OCI-LY1 (cell line): ENCODE data around the gene MX2.

Source experiments
- H2AFZ ChIP-seq: fragments of 200-600 bp; sonication (generic), shearing (Covaris generic); 2 replicates; pipeline ENCODE4 v1.6.0; 2014; ENCODE audit warnings: antibody characterized with exemption, mild to moderate bottlenecking, low read length
- H3F3A ChIP-seq: fragments of 200-600 bp; sonication (generic), shearing (Covaris generic); 2 replicates; pipeline ENCODE4 v1.6.0; 2014; ENCODE audit warnings: mild to moderate bottlenecking, antibody characterized with exemption, low read length, moderate library complexity; ENCODE audit not compliant: insufficient read depth
- H3K27ac ChIP-seq: fragments of 200-600 bp; sonication (generic); 2 replicates; pipeline ENCODE4 v1.5.1; 2014; ENCODE audit warnings: low read length, mixed run types, mild to moderate bottlenecking, low read depth; ENCODE audit not compliant: poor library complexity, severe bottlenecking
- H3K27me3 ChIP-seq: fragments of 200-600 bp; sonication (generic); 2 replicates; pipeline ENCODE4 v1.6.0; 2014; ENCODE audit warnings: antibody characterized with exemption, mild to moderate bottlenecking, low read length, moderate library complexity; ENCODE audit not compliant: insufficient read depth
- H3K36me3 ChIP-seq: fragments of 200-600 bp; sonication (generic); 2 replicates; pipeline ENCODE4 v1.6.1; 2014; ENCODE audit warnings: mild to moderate bottlenecking, antibody characterized with exemption, low read length, moderate library complexity, mixed read lengths; ENCODE audit not compliant: insufficient read depth
- H3K4me1 ChIP-seq: fragments of 200-600 bp; sonication (generic); 2 replicates; pipeline ENCODE4 v1.5.1; 2014; ENCODE audit warnings: mild to moderate bottlenecking, low read length, moderate library complexity; ENCODE audit not compliant: insufficient read depth, severe bottlenecking
- H3K4me2 ChIP-seq: fragments of 200-600 bp; sonication (generic), shearing (Covaris generic); 2 replicates; pipeline ENCODE4 v1.6.1; 2014; ENCODE audit warnings: low read length
- H3K4me3 ChIP-seq: fragments of 200-600 bp; sonication (generic); 2 replicates; pipeline ENCODE4 v1.5.1; 2014; ENCODE audit warnings: low read length, low read depth, mild to moderate bottlenecking, mixed read lengths; ENCODE audit not compliant: poor library complexity, severe bottlenecking
- H3K79me2 ChIP-seq: fragments of 200-600 bp; shearing (Covaris generic); 2 replicates; pipeline ENCODE4 v1.6.1; 2016; ENCODE audit warnings: mixed run types, low read length, mixed read lengths; ENCODE audit not compliant: insufficient read depth
- H3K9ac ChIP-seq: fragments of 200-600 bp; sonication (generic), shearing (Covaris generic); 2 replicates; pipeline ENCODE4 v1.6.1; 2014; ENCODE audit warnings: mild to moderate bottlenecking, low read length, mixed read lengths
- H3K9me2 ChIP-seq: fragments of 200-600 bp; sonication (generic), shearing (Covaris generic); 2 replicates; pipeline ENCODE4 v1.6.1; 2014; ENCODE audit warnings: low read depth, mild to moderate bottlenecking, low read length, mixed read lengths
- H3K9me3 ChIP-seq: fragments of 200-600 bp; shearing (Covaris generic); 2 replicates; pipeline ENCODE4 v1.6.1; 2014; ENCODE audit warnings: low read length, mixed read lengths
- H4K20me1 ChIP-seq: fragments of 200-600 bp; sonication (generic), shearing (Covaris generic); 2 replicates; pipeline ENCODE4 v1.6.0; 2016; ENCODE audit warnings: mild to moderate bottlenecking, low read length; ENCODE audit not compliant: insufficient read depth
- CTCF ChIP-seq: fragments of 200-600 bp; sonication (generic), shearing (Covaris generic); IDR thresholded peaks from 2 replicates; pipeline ENCODE4 v1.5.1; 2017; ENCODE audit warnings: mild to moderate bottlenecking, antibody characterized with exemption, low read length, moderate library complexity, mixed read lengths
- EZH2 ChIP-seq: fragments of 200-600 bp; sonication (generic), shearing (Covaris generic); IDR thresholded peaks from 2 replicates; pipeline ENCODE4 v1.8.0; 2017; ENCODE audit warnings: borderline replicate concordance, mixed run types, mild to moderate bottlenecking, antibody characterized with exemption, low read length, moderate library complexity, mixed read lengths

The MX2 gene

DNA sequence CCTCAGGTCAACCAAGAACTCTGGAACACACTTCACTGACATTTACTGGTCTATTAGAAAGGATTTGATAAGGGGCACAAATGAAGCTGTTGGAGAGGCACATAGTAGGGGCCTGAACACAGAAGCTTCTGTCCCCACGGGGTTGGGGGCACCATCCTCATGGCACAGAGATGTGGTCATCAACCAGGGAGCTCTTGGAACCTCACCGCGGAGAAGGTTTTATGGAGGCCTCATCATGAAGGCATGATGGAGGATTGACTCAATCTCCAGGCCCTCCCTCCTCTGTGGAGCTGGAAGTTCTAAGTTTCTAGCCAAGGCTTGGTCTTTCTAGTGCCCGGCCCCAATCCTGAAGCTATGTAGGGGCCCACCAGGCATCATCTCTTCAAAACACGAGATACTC is 87.8 kb downstream of the MX2 start:
- no peaks in the 10 kb centered on the region for H4K20me1 ChIP-seq
- no peaks in the 10 kb centered on the region for H3K4me1 ChIP-seq
- no peaks in the 10 kb centered on the region for H3K79me2 ChIP-seq
- H3K9ac ChIP-seq: no peak overlapping the region
- H3F3A ChIP-seq: no peaks in the 10 kb centered on the region
- no peak overlapping the region for H3K4me3 ChIP-seq
- no peak overlapping the region for H3K27ac ChIP-seq
- TF ChIP-seq CTCF (no peak), EZH2 (no peak)
- H3K9me2 ChIP-seq: no peaks in the 10 kb centered on the region
- H3K27me3 ChIP-seq: no peaks in the 10 kb centered on the region
- no peaks in the 10 kb centered on the region for H3K9me3 ChIP-seq
- H3K4me2 ChIP-seq: no peak overlapping the region
- H2AFZ ChIP-seq: no peak overlapping the region
- peaks cover 60% of the 10 kb centered on the region for H3K36me3 ChIP-seq

DNA sequence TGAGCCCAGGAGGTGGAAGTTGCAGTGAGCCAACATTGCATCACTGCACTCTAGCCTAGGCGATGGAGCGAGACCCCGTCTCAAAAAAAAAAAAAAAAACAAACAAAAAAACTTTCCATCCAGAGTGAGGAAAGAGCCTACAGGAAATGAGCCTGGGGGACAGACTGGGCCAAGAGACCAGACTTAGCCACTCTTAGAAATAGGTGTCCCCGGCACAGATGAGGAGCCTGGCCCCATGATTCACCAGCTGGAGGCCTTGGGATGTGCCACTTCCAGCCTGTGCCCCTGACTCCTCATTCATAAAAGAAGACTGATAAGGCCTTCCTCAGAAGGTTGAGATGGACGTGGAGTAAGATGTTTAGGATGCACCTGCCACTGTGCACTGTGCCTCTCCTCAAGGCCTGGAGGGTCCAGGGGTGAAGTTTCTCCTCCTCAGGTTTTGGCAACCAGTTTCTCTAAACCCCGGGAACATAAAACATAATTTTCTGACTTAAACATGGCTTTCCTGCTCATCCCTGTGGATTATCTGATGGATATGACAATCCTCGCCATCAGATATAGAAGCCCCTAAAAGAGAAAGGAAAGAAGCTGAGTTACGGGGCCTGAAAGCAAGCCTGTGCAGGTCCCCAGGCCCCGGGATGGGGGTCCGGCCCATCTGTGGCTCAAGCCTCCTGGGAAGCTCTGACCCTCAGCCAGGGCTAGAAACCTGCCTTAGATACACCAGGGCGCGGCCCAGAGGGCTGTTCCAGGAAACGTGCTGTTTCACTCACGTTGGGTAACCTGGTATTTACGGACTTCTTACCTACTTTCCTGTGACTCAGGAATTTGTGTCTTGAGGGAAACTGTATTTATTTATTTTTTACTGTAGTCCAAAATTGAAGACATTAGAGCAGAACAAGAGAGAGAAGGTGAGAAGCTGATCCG is 90.2 kb downstream of the MX2 start:
- H3K79me2 ChIP-seq: no peaks in the 10 kb centered on the region
- no peak for TF ChIP-seq EZH2
- TF ChIP-seq CTCF: no peak
- no peaks in the 10 kb centered on the region for H3K9me3 ChIP-seq
- peaks cover 38% of the 10 kb centered on the region for H3K36me3 ChIP-seq
- H2AFZ ChIP-seq: no peak overlapping the region
- no peaks in the 10 kb centered on the region for H3K9me2 ChIP-seq
- H3K4me2 ChIP-seq: no peak overlapping the region
- no peak overlapping the region for H3K27ac ChIP-seq
- no peaks in the 10 kb centered on the region for H3K4me1 ChIP-seq
- no peak overlapping the region for H3K4me3 ChIP-seq
- H3F3A ChIP-seq: no peaks in the 10 kb centered on the region
- no peaks in the 10 kb centered on the region for H3K27me3 ChIP-seq
- H3K9ac ChIP-seq: no peak overlapping the region
- H4K20me1 ChIP-seq: no peaks in the 10 kb centered on the region

- Histone ChIP-seq H3K9me3 (no peaks in the 10 kb centered on the region), H2AFZ (no peak overlapping the region), H4K20me1 (no peaks in the 10 kb centered on the region), H3K27ac (no peak overlapping the region), H3K36me3 (peaks cover 27% of the 10 kb centered on the region), H3F3A (no peaks in the 10 kb centered on the region), H3K79me2 (no peaks in the 10 kb centered on the region), H3K9ac (no peak overlapping the region), H3K9me2 (no peaks in the 10 kb centered on the region), H3K4me1 (no peaks in the 10 kb centered on the region), H3K27me3 (no peaks in the 10 kb centered on the region), H3K4me3 (no peak overlapping the region), H3K4me2 (no peak overlapping the region)
- TF ChIP-seq CTCF (no peak), EZH2 (no peak)
Measured at GRCh38 chr21:41453198-41453597, 91.4 kb downstream of the MX2 start.
